Body of pancreas (tissue), 4 donors: ENCODE data around the gene ZFHX2. TPM values are rescaled to one million over a fixed set of nuclear protein-coding genes. Genes with fewer than 3 reads are reported as not detected.
A peak's percentile ranks its signal among the peaks of the same experiment; 100 is the strongest.

Source experiments
- ATAC-seq: fragments of 150-250 bp; one replicate; pipeline ENCODE4 v1.9.1; 2016
- DNase-seq, 4 donors: peaks; one replicate each; pipeline ENCODE4 v3.0.0-alpha.2; 2019
- H3K27ac ChIP-seq, 4 donors: fragments of 200-600 bp; sonication (generic); 1 replicate in 3 of 4; 2 replicates in 1 of 4; pipeline versions ENCODE4 v1.5.1 to v1.6.1; 2016 to 2019; ENCODE audit warnings: mild to moderate bottlenecking in 1 of 4, mixed read lengths in 1 of 4, moderate library complexity in 1 of 4
- H3K27me3 ChIP-seq, 2 donors: fragments of 200-600 bp; sonication (generic); one replicate each; pipeline ENCODE4 v1.6.0; 2016; ENCODE audit warnings: mild to moderate bottlenecking in 1 of 2
- H3K36me3 ChIP-seq, 2 donors: fragments of 200-600 bp; sonication (generic); replicated peaks in 1 of 2; 2 replicates each; pipeline ENCODE4 v1.5.1; 2016; ENCODE audit warnings: low read depth in 2 of 2; ENCODE audit not compliant: insufficient read depth in 1 of 2
- H3K4me1 ChIP-seq: fragments of 200-600 bp; sonication (generic); one replicate; pipeline ENCODE4 v1.6.0; 2016
- H3K4me3 ChIP-seq, 2 donors: fragments of 200-600 bp; sonication (generic); 1 replicate in 1 of 2; 2 replicates in 1 of 2; pipeline ENCODE4 v1.5.1; 2016 to 2019
- H3K9me3 ChIP-seq, 3 donors: fragments of 200-600 bp; sonication (generic); 1 replicate in 2 of 3; 2 replicates in 1 of 3; pipeline ENCODE4 v1.5.1; 2016
- CTCF ChIP-seq, 7 experiments: fragments of 450-650 bp in 4 of 7; fragments of 200-600 bp in 3 of 7; sonication (generic) in 3 of 7; IDR thresholded peaks; one replicate each; pipeline ENCODE4 v1.5.1; 2016 to 2019; ENCODE audit warnings: antibody characterized with exemption in 7 of 7
- POLR2A ChIP-seq, 3 donors: fragments of 450-650 bp; IDR thresholded peaks; one replicate each; pipeline ENCODE4 v1.6.1; 2016; ENCODE audit warnings: antibody characterized with exemption in 3 of 3, mild to moderate bottlenecking in 2 of 3
- WGBS, 2 donors: methylation state at CpG; one replicate each; pipeline ENCODE4 v1.1.5; 2017; 5-methylcytosine and 5-hydroxymethylcytosine counted together
- intact Hi-C: fragments of 100-400 bp; cut with DNase I; formaldehyde crosslinking; loops from one replicate; pipeline ENCODE4 v1.15.1; 2023
- total RNA-seq, 2 donors: library from RNA; depleted of rRNA; stranded (reverse); fragments of >200 nt; gene quantifications; one replicate each; pipeline ENCODE4 v1.1.0, GENCODE V29; 2016

ZFHX2 gene
- total RNA-seq, 2 donors from 2014 or later, result 0.33 to 1.6 TPM

- no peak for ATAC-seq
- peaks cover 30% of the 10 kb centered on the region for H3K4me1 ChIP-seq
- intact Hi-C loops, result loop anchor here (5.0 to 10.0 kb wide), 2 partner anchors 81 to 239 kb away; partner anchors contain the start of gene PABPN1
- no peaks in the 10 kb centered on the region for H3K9me3 ChIP-seq
- H3K4me3 ChIP-seq, result no peak overlapping the region
- no peak overlapping the region for H3K27ac ChIP-seq
- 78 to 83% methylated on average over 9 to 13 of the region's 14 CpGs for WGBS, 2 donors
- TF ChIP-seq POLR2A (IDR thresholded peaks at IDR 0.05) (no peak), CTCF (IDR thresholded peaks at IDR 0.05) (no peak)
- no peak for DNase-seq
- peaks cover 0 to 13% of the 10 kb centered on the region in 2 donors for H3K36me3 ChIP-seq
- no peaks in the 10 kb centered on the region for H3K27me3 ChIP-seq
Observed at GRCh38 chr14:23563473-23564180, 12.1 kb upstream of the ZFHX2 start.

GRCh38 chr14:23562822-23563472 is 11.4 kb upstream of the ZFHX2 start:
- H3K4me3 ChIP-seq, result no peak overlapping the region
- DNase-seq (peak; percentile 52 to 67 (median 58)), ATAC-seq (no peak)
- peaks cover 0 to 13% of the 10 kb centered on the region in 2 donors for H3K36me3 ChIP-seq
- H3K27ac ChIP-seq, result no peak overlapping the region
- WGBS, 2 donors, result 85 to 92% methylated on average over 2 of the region's 2 CpGs
- peaks cover 25% of the 10 kb centered on the region for H3K4me1 ChIP-seq
- no peaks in the 10 kb centered on the region for H3K27me3 ChIP-seq
- no peaks in the 10 kb centered on the region for H3K9me3 ChIP-seq
- intact Hi-C loops, result loop anchor here (5.0 to 10.0 kb wide), 2 partner anchors 81 to 238 kb away; partner anchors contain the start of gene PABPN1
- peak; percentile 68 to 90 (median 84) for TF ChIP-seq CTCF (IDR thresholded peaks at IDR 0.05)
- TF ChIP-seq POLR2A (IDR thresholded peaks at IDR 0.05), result no peak

GRCh38 chr14:23561873-23562821 is 10.6 kb upstream of the ZFHX2 start:
- no peak for ATAC-seq
- no peaks in the 10 kb centered on the region for H3K9me3 ChIP-seq
- no peak overlapping the region for H3K27ac ChIP-seq
- peaks cover 28% of the 10 kb centered on the region for H3K4me1 ChIP-seq
- no peak for DNase-seq
- no peak for TF ChIP-seq POLR2A (IDR thresholded peaks at IDR 0.05)
- H3K27me3 ChIP-seq, result no peaks in the 10 kb centered on the region
- intact Hi-C loops, result loop anchor here (5.0 to 10.0 kb wide), 2 partner anchors 80 to 237 kb away; partner anchors contain the start of gene PABPN1
- H3K36me3 ChIP-seq, result peaks cover 0 to 13% of the 10 kb centered on the region in 2 donors
- H3K4me3 ChIP-seq, result no peak overlapping the region
- WGBS, 2 donors, result 82 to 84% methylated on average over 14 to 15 of the region's 15 CpGs

GRCh38 chr14:23561259-23561658 is 9.7 kb upstream of the ZFHX2 start:
- intact Hi-C loops, result loop anchor here (5.0 to 10.0 kb wide), 2 partner anchors 79 to 236 kb away; partner anchors contain the start of gene PABPN1
- 92% methylated on average over 2 of the region's 2 CpGs; no CpG with 5 or more reads in 1 of the 2 donors for WGBS, 2 donors
- Histone ChIP-seq H3K27ac (no peak overlapping the region), H3K9me3 (no peaks in the 10 kb centered on the region), H3K36me3 (peaks cover 0 to 13% of the 10 kb centered on the region in 2 donors), H3K27me3 (no peaks in the 10 kb centered on the region), H3K4me1 (peaks cover 29% of the 10 kb centered on the region), H3K4me3 (no peak overlapping the region)
- TF ChIP-seq POLR2A (IDR thresholded peaks at IDR 0.05), result no peak
- no peak for TF ChIP-seq CTCF (IDR thresholded peaks at IDR 0.05)
- no peak for DNase-seq
- ATAC-seq, result no peak
